HFF-Myc (cell line): ENCODE data around the gene BLOC1S6.
A peak's percentile ranks its signal among the peaks of the same experiment; 100 is the strongest.

ENCODE experiments used
- DNase-seq: peaks from one replicate; pipeline ENCODE4 v3.0.0-alpha.2; 2011; ENCODE audit warnings: low read depth; ENCODE audit errors: extremely low read depth
- H3K4me3 ChIP-seq: replicated peaks from 2 replicates; pipeline ENCODE4 v1.5.1; 2011; ENCODE audit warnings: low read depth, mild to moderate bottlenecking, control low read depth, low read length
- CTCF ChIP-seq: IDR thresholded peaks from 2 replicates; pipeline ENCODE4 v1.5.1; 2012; ENCODE audit warnings: mild to moderate bottlenecking, low read depth, low read length, control low read depth; ENCODE audit errors: missing control alignments

BLOC1S6 gene

GRCh38 chr15:45628136-45628535, 41.0 kb downstream of the BLOC1S6 start:
- no peak for TF ChIP-seq CTCF
- DNase-seq: no peak
- H3K4me3 ChIP-seq: no peak overlapping the region

GRCh38 chr15:45630917-45631691, 43.9 kb downstream of the BLOC1S6 start:
- DNase-seq: no peak
- peak overlapping the region; percentile 23 for H3K4me3 ChIP-seq
- TF ChIP-seq CTCF: no peak

- TF ChIP-seq CTCF: no peak
- no peak for DNase-seq
- H3K4me3 ChIP-seq: peak overlapping the region; percentile 23
Measured at GRCh38 chr15:45631776-45632175, 44.6 kb downstream of the BLOC1S6 start.

GRCh38 chr15:45634432-45635190, 47.4 kb downstream of the BLOC1S6 start, which contains the start of gene SQOR:
Gene SQOR (plus strand): TSS chr15:45635029. CDS start chr15:45658924, 23,895 bp downstream.
- no peak for TF ChIP-seq CTCF
- no peak for DNase-seq
- H3K4me3 ChIP-seq: peak within 1 kb of the TSS; percentile 64

GRCh38 chr15:45635191-45635638, 48.0 kb downstream of the BLOC1S6 start:
- TF ChIP-seq CTCF: peak; percentile 50
- no peak for DNase-seq
- peak overlapping the region; percentile 64 for H3K4me3 ChIP-seq

GRCh38 chr15:45635763-45636292, 48.6 kb downstream of the BLOC1S6 start:
- H3K4me3 ChIP-seq: peak overlapping the region; percentile 64
- no peak for TF ChIP-seq CTCF
- DNase-seq: no peak
